Occipital lobe (tissue), 2 donors: ENCODE data around the gene KLHL18. TPM values are rescaled to one million over a fixed set of nuclear protein-coding genes. Genes with fewer than 3 reads are reported as not detected.
A peak's percentile ranks its signal among the peaks of the same experiment; 100 is the strongest.
"Not testable (repeated sequence)": the region's sequence is repeated elsewhere in the genome, so short reads cannot be mapped to it uniquely, and the experiment has no call there.

Experiments used
- DNase-seq: peaks from one replicate; lab custom pipeline; 2025; lab: John Stamatoyannopoulos, UW
- total RNA-seq: library from RNA; depleted of rRNA; stranded (reverse); fragments of >200 nt; gene quantifications from one replicate; pipeline ENCODE4 v1.2.3, GENCODE V29; 2014

Gene KLHL18
- total RNA-seq, 1 donor from 2014 or later: 26.5 TPM

DNA sequence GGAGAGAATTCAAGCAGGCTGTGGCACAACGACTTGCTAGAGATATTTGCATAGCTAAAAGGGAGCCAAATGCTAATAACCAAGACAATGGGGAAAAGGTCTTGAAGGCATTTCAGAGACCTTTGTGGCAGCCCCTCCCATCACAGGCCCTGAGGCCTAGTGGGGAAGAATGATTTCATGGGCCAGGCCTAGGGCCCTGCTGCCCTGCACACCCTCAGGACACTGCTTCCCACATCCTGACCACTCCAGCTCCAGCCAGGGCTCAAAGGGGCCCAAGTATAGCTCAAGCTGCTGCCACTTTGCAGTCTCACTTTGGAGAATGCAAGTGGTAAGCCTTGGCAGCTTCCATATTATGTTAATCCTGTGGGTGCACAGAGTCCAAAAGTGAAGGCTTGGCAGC, 76.6 kb downstream of the KLHL18 start:
- DNase-seq: no peak

DNA sequence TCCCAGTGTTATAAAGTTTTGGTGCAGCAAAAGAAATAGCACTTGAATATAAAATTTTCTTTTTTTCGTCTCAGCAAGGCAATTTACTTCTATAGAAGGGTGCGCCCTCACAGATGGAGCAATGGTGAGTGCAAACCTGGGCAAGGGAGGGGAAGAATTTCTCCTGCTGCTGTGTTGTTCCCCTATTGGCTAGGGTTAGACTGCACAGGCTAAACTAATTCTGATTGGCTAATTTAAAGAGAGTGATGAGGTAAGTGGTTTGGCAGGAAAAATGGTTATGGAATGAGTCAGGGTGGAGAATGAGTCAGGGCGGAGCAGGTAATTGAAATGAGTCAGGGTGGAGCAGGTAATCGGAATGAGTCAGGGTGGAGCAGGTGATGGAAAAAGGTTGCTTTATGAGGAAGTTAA, 77.4 kb downstream of the KLHL18 start:
- not testable (repeated sequence) for DNase-seq

DNA sequence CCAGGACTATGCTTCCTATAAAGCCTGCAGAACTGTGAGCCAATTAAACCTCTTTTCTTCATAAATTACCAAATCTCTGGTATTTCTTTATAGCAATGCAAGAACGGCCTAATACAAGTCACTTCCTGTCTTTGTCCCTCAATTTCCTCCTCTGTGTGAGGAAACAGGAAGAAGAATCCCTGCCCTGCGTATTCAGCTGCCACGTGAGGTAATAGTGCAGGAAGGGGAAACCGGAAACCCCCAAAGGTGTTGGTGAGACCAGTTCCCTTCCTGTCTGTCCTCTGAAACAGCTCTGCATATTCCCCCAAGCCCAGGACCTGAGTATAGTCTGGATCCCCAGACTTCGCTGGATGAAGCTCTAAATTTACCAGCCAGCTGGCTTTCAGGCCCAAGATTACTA, 80.0 kb downstream of the KLHL18 start:
- no peak for DNase-seq

- DNase-seq: no peak
Observed at GRCh38 chr3:47365213-47366153, 82.7 kb downstream of the KLHL18 start.

- no peak for DNase-seq
Observed at GRCh38 chr3:47366833-47367232, 84.1 kb downstream of the KLHL18 start.

DNA sequence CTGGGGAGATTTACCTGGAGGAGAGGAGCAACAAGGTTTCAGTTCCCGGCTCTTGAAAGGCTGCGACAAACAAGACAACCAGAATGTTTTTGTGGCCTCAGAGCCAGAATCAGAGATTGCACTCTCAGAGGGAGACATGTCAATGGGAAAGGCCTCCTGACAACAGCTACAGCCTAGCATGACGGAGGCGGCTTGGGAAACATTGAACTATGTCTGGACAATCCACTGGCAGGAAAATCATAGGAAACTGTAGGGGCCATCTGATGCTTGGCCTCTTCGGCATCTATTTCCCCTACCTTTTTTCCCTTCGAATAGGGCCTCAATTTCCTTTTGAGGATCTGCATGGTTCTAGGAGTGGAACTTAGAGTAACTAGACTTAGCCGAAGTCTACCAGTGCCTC, 84.9 kb downstream of the KLHL18 start:
- no peak for DNase-seq

GRCh38 chr3:47370020-47370419, 87.3 kb downstream of the KLHL18 start:
- DNase-seq: not testable (repeated sequence)

DNA sequence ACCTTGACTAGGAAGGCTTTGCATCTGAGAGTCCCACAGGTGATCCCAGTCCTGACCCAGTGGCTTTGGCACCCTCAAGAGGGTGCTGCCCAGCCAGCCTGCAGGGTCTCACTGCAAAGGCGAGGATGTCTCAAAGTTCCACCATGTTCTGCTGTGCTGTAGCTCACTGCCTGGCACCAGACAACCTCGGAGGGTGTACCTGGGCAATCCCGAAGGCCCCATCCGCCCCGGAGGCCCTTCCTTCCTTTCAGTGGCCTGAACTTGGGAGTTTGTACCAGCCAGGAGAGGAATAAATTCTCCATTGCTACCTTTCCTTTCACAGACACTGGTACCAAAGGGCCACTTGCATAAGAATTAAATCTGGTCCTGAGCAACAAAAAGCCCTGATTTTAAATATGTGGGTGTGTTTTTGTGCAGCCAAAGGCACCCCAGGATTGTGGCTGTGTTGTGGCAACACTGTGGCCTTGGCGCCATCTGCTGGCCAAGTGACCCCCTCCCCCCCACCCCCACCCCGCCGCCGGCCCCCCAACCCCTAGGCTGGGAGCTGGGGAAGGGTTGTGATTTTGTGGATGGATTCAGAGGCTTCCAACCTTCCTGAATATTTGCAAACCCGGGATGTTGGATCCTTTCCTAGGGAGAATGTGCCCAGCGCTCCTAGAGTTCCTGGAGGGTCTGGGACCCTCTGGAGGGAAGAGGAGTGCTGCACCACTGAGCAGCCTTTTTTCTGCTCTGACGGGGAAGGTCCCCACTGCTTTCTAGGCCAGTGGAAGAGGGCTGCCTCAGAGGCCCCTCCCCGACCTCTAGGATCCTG, 88.3 kb downstream of the KLHL18 start:
- DNase-seq: no peak

- no peak for DNase-seq
Observed at GRCh38 chr3:47374587-47374986, 91.8 kb downstream of the KLHL18 start.

- DNase-seq: no peak
Observed at GRCh38 chr3:47376393-47376792, 93.6 kb downstream of the KLHL18 start.

DNA sequence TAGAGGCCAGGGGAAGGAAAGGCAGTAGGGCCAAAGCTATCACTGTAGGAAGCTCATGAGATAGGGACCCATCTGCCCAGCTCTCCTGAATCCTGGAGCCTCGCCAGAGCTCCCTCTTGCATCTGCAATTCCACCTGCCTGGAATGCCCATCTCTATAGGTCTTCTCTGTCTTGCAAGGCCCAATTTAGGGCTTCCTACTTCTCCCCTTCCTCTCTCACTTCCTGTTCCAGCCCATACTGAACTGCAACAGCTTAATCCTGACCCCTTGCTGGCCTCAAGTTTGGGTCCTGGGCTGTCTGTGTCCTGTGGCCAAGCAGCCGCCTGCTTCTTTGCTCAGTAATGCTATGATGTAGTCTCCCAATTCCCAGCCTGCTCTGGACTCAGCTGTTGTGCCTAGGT, 94.4 kb downstream of the KLHL18 start:
- DNase-seq: no peak

DNA sequence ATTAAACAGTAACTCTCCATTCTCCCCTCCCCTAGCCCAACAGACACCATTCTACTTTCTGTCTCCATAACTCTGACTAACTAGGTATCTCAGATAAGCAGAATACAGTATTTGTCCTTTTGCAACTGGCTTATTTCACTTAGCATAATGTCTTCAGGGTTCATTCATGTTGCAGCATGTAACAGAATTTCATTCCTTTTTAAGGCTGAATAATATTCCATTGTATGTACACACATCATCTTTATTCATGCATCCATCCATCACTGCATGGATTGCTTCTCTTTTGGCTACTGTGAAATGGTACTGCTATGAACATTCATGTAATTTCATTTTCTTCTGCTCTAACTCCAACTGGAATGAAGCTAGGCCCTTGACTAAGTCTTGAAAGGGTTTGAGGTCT, 96.1 kb downstream of the KLHL18 start:
- DNase-seq: no peak

DNA sequence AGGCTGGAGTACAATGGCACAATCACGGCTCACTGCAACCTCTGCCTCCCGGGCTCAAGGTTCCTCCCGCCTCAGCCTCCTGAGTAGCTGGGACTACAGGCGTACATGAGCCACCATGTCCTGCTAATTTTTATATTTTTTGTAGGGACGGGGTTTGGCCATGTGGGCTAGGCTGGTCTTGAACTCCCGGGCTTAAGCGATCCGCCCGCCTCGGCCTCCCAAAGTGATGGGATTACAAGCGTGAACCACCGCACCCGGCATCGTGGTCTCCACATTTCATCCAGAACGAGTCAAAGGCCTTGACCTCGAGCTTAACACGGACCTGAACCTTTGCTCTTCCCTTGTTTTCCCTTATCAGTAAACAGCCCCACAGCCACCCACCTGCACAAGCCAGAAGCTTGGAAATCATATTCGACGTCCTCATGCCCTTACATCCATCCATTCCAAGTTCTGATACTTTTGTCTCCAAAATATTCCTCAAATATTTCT, 96.7 kb downstream of the KLHL18 start:
- no peak for DNase-seq

DNA sequence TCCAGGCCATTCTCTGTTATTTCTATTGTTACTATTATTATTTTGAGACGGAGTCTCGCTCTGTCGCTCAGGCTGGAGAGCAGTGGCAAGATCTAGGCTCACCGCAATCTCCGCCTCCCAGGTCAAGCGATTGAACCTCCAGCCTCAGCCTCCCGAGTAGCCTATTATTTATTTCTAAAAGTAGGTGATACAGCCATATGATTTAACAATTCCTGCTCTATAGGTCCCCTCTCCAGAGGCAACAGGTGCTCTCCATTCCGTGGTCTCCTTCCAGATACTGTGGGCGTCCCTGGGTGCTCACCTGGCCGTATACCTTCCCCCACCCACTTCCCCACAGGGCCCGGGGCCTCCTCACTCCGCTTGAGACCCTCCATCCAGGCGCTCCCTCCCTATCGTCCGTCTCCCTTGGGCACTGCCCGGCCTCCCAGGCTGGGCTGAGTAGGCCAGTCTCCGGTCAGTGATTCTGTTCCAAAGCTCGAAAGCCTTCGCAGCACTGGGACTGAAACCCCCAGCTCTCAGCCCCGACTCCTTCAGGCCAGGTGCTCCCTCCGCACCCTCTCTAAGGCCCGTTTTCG, 97.4 kb downstream of the KLHL18 start:
- no peak for DNase-seq

DNA sequence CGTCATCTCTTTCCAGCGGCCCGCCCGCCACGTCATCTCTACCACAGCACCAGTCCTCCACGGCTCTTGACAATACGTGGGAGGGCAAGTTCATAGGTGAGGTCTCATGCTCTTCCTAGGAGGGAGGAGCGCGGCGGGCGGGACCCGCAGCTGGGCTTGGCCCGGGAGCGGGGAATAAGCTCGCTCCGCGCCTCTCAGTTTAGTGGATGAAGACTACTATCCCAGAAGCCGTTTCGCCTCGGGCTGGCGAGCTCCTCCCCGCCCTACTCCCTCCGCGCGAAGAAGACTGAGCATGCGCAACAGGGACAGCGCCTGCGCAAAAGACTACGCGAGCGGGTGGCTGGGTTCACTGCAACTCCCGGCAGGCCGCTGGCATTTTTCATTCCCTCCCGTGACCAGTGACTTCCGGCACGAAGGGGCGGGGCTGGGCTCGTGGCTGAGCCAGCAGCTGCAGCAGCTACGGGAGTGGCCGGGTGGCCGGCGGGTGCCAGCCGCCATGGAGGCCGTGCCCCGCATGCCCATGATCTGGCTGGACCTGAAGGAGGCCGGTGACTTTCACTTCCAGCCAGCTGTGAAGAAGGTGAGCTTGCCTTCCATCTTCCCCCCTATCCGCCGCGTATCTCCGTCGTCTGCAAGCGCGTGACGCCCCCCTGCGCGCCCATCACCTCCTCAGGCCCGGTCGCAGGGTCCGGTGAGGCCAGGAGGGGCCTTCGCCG, 98.0 kb downstream of the KLHL18 start, which contains the start of gene PTPN23:
PTPN23 (plus strand) TSS at position 421 of the 716 bp plus-strand sequence; CDS start at position 497, 76 bp downstream.
- DNase-seq: peak; percentile 98

GRCh38 chr3:47381317-47382157, 98.8 kb downstream of the KLHL18 start:
- DNase-seq: peak; percentile 76

DNA sequence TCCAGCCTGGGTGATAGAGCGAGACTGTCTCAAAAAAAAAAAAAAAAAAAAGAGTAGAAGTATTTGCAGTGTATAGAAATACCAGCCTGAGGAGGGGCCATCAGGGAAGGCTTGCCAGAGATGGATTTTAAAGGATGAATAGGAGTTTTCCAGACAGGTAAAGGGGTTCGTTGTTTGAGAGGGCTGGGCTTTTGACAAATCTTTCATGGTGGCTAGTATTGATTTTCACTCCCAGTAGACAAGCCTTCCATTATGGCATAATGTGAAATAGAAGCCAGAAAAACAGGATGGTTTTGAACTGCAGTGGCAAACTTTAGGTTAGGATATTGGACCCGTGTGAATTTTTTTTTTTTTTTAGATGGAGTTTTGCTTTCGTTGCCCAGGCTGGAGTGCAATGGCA, 101.7 kb downstream of the KLHL18 start:
- DNase-seq: no peak

- no peak for DNase-seq
Observed at GRCh38 chr3:47385007-47385406, 102.3 kb downstream of the KLHL18 start.

DNA sequence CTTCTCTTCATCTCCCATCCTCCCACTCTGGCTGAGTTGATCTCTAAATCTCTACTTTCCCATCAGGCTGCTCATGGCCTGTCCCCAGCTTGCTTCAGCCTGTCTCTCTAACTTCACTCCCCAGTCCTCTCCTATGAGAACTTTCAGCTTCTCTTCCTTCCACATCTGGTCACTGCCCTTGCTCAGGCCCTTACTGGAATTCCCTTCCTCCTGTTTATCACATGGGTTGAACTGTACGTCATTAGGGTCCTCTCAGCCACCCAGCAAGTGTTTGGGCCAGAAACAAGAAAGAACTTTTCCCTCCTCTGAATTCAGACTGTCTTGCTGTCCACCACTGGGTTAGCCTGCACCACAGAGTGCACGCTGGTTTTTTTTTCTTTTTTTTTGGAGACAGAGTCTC, 103.1 kb downstream of the KLHL18 start:
- no peak for DNase-seq

DNA sequence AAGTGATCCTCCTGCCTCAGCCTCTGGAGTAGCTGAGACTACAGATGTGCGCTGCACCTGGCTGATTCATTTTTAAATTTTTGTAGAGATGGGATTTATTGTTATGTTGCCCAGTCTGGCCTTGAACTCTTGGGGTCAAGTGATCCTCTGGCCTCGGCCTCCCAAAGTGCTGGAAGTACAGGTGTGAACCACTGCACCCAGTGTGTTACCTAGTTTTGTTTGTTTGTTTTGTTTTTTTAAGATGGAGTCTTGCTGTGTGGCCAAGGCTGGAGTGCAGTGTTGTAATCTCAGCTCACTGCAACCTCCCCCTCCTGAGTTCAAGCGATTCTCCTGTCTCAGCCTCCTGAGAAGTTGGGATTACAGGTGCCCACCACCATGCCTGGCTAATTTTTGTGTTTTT, 110.2 kb downstream of the KLHL18 start:
- DNase-seq: no peak
